ENCODE data around the gene GSC.
"Not testable (repeated sequence)": the region's sequence is repeated elsewhere in the genome, so short reads cannot be mapped to it uniquely, and the experiment has no call there.

The GSC gene

GRCh38 chr14:94747739-94748138 is 22.2 kb downstream of the GSC start:
- no peak for DNase-seq (ENCODE audit: extremely low read depth in 1 of 2, low read depth in 1 of 2)

DNA sequence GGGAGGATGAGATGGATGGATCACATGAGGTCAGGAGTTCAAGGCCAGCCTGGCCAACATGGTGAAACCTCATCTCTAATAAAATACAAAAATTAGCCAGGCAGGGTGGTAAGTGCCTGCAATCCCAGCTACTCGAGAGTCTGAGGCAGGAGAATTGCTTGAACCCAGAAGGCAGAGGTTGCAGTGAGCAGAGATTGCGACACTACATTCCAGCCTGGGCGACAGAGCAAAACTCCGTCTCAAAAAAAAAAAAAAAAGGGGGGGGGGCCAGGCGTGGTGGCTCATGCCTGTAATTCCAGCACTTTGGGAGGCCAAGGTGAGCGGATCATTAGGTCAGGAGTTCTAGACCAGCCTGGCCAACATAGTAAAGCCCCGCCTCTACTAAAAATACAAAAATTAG is 22.8 kb downstream of the GSC start:
- not testable (repeated sequence) for DNase-seq (ENCODE audit: extremely low read depth in 1 of 2, low read depth in 1 of 2)

GRCh38 chr14:94746131-94746530 is 23.8 kb downstream of the GSC start:
- DNase-seq (ENCODE audit: extremely low read depth in 1 of 2, low read depth in 1 of 2) = no peak

DNA sequence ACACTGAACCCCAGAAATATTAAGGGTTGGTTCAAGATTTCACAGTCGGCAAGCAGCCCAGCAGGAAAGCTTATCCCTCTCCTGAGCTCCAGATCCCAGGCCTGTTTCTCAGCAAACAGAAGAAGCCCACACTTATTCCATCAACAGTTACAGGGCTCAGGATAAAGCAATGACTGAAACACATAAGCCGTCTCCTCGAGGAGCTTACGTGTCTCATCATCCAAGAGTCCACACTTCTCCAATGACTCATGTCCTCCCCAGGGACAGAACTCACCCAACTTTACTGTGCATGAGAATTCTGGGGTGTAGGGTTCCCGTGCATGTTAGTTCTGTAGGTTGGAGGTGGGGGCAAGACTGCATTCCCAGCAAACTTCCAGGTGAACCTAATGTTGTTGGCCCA is 31.2 kb downstream of the GSC start:
- DNase-seq (ENCODE audit: extremely low read depth in 1 of 2, low read depth in 1 of 2) = no peak

GRCh38 chr14:94738097-94738496 is 31.8 kb downstream of the GSC start:
- DNase-seq (ENCODE audit: extremely low read depth in 1 of 2, low read depth in 1 of 2) = no peak

- no peak for DNase-seq (ENCODE audit: extremely low read depth in 1 of 2, low read depth in 1 of 2)
Observed at GRCh38 chr14:94728950-94729349, 41.0 kb downstream of the GSC start.

GRCh38 chr14:94728440-94728839 is 41.5 kb downstream of the GSC start:
- DNase-seq (ENCODE audit: extremely low read depth in 1 of 2, low read depth in 1 of 2) = not testable (repeated sequence)

DNA sequence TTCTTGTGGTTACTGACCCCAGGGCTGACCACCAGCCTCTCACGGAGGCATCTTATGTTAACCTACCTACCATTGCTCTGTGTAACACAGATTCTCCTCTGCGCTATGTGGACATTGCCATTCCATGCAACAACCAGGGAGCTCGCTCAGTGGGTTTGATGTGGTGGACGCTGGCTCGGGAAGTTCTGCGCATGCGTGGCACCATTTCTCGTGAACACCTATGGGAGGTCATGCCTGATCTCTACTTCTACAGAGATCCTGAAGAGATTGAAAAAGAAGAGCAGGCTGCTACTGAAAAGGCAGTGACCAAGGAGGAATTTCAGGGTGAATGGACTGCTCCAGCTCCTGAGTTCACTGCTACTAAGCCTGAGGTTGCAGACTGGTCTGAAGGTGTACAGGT is 43.3 kb downstream of the GSC start:
- not testable (repeated sequence) for DNase-seq (ENCODE audit: extremely low read depth in 1 of 2, low read depth in 1 of 2)

- no peak for DNase-seq (ENCODE audit: extremely low read depth in 1 of 2, low read depth in 1 of 2)
Observed at GRCh38 chr14:94724993-94725392, 44.9 kb downstream of the GSC start.

DNA sequence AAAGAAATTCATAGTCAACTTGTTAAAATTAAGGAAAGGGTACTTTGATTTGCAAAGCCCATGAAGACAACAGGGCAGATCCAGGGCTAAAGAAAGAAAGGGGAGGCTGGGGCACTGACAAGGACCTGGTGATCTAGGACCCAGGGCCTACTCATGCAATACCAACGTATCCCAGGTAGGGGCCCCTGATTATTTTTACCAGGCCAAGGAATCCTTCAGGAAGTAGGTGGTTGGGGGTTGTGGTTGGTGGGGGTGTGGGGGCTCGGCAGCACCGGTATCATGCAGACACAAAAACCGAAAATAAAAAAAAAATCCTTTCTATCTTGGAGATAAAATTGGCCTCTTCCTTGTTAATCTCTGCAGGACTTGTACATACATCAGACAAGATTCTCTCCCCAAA is 47.5 kb downstream of the GSC start:
- DNase-seq (ENCODE audit: extremely low read depth in 1 of 2, low read depth in 1 of 2) = no peak
